HFF-Myc (cell line): ENCODE data around the gene AGXT.

Source experiments
- DNase-seq: peaks from one replicate; pipeline ENCODE4 v3.0.0-alpha.2; 2011; ENCODE audit warnings: low read depth; ENCODE audit errors: extremely low read depth
- H3K4me3 ChIP-seq: replicated peaks from 2 replicates; pipeline ENCODE4 v1.5.1; 2011; ENCODE audit warnings: low read depth, mild to moderate bottlenecking, control low read depth, low read length
- TF ChIP-seq, protein P1 (sequence below): IDR thresholded peaks from 2 replicates; pipeline ENCODE4 v1.5.1; 2012; ENCODE audit warnings: mild to moderate bottlenecking, low read depth, low read length, control low read depth; ENCODE audit errors: missing control alignments

The AGXT gene

DNA sequence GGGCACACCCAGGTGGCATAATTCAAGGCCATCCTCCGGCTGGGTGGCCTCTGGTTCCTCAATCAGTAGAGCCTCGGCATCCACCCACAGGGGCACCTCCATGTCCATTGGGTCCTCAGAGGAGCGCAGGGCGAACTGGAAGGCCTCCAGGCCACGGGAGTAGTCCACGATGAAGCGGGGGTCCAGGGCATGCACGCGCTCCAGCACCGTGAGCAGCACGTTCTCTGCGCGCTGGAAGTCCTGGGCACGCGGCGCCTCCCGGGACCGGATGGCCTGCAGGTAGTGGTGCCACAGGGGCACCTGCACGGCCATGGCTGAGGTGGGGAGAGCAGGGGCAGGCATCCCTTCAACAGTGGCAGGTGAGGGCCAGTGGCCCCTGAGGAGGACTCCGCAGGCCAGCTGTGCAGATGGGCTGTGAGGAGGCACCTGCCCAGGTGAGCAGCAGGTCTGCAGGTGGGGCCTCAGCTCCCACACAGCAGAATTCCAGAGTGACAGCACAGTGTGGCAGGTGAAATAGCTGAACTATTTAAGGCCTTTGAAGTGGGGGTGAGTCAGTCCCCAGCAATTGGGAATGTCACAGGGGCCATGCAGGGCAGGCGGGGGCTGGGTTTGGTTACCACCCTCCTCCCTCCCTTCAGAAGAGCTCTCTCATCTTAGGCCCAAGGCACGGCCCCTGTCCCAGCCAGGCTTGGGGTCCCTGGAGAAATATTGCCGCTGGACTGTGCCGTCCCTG is 27.2 kb downstream of the AGXT start, which contains the start of gene MAB21L4:
MAB21L4 (minus strand) TSS at position 501 of the 733 bp plus-strand sequence; CDS start at position 342, 159 bp downstream.
- no peak within 1 kb of the TSS for H3K4me3 ChIP-seq
- DNase-seq, result no peak
- TF ChIP-seq, protein P1, sequence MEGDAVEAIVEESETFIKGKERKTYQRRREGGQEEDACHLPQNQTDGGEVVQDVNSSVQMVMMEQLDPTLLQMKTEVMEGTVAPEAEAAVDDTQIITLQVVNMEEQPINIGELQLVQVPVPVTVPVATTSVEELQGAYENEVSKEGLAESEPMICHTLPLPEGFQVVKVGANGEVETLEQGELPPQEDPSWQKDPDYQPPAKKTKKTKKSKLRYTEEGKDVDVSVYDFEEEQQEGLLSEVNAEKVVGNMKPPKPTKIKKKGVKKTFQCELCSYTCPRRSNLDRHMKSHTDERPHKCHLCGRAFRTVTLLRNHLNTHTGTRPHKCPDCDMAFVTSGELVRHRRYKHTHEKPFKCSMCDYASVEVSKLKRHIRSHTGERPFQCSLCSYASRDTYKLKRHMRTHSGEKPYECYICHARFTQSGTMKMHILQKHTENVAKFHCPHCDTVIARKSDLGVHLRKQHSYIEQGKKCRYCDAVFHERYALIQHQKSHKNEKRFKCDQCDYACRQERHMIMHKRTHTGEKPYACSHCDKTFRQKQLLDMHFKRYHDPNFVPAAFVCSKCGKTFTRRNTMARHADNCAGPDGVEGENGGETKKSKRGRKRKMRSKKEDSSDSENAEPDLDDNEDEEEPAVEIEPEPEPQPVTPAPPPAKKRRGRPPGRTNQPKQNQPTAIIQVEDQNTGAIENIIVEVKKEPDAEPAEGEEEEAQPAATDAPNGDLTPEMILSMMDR, result no peak

DNA sequence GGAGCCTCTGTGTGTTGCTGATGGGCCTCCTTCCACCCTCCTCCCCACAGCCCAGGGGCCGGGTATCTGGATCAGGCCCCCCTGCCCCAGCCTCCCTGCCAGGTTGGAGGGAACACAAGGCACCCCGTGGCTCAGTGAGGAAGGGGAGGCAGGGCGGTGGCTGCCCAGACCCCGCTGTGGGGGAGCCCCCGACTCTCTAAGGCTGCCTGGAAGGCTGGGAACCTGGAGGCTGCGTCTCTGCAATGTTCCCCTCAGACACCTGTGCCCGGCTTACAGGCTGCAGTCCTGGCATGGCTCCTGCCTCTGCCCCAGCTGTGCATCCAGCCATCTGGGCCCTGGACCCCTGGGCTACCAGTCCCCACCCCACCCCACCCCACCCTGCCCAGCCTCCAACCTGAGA is 27.8 kb downstream of the AGXT start:
- no peak for DNase-seq
- H3K4me3 ChIP-seq, result no peak overlapping the region
- TF ChIP-seq, protein P1, result no peak

DNA sequence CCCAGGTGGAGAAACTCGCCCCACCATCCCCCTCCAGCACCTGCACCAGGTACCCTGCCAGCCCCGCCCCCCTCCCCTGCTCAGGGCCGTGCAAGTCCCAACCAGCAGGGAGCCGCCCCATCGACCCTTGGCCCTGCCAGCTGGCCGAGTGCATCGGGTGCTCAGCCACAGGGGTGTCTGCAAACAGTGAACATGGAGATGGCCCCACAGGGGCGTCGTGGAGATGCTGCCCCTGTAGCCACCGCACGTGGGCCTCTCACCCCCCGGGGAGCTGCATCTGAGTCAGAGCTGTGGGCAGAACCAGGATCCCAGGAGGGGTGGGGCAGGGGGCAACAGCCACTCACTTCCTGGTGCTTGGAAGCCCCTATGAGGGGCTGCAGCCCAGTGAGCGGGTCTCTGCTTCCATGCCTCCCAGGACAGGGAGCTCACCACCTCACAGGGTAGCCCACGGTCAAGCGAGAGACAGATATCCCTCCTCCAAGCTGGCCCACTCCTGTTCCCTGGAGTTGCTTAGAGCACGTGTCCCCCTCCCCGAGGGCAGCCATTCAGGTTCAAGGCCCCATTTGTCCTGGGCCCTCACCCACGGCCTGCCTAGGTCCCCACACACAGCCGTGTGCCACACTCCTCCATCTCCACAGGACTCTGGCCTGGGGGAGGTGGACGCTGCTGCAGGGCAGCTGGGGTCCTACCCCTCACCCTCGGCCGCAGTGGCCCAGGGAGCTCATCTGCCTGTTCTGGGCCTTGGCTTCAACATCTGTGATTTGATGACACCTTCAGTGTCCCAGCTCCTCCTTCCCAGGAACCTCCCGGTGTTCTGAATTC is 28.5 kb downstream of the AGXT start:
- no peak overlapping the region for H3K4me3 ChIP-seq
- DNase-seq, result no peak
- TF ChIP-seq, protein P1, result no peak

DNA sequence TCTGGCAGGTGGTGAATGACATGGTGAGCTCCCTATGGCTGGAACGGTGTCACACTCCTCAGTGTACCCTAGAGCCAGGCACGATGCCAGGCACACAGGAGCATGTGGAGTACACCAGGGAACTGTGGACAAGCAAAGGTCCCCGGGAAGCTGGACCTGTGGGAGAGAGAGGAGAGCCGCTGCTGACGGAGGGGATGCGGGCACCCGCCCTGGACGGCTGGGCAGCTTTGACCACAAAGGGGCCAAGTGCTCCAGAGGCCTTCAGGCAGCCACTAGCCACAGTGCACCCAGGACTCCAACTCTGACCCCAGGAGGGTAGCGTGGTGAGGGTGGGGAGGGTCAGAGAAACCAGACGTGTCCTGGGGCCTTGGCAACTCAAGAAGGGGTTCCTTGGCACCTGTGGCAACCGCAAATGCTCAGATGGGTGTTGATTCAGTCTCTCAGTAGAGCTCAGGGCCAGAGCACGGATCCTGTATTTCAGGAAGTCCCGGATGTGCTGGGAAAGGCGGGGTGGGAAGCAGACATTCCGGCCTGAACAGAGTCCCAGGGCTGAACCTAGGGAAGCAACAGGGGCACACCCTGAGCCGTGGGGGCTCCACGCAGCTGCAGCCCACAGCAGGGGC is 29.6 kb downstream of the AGXT start:
- no peak overlapping the region for H3K4me3 ChIP-seq
- no peak for DNase-seq
- TF ChIP-seq, protein P1, result no peak

DNA sequence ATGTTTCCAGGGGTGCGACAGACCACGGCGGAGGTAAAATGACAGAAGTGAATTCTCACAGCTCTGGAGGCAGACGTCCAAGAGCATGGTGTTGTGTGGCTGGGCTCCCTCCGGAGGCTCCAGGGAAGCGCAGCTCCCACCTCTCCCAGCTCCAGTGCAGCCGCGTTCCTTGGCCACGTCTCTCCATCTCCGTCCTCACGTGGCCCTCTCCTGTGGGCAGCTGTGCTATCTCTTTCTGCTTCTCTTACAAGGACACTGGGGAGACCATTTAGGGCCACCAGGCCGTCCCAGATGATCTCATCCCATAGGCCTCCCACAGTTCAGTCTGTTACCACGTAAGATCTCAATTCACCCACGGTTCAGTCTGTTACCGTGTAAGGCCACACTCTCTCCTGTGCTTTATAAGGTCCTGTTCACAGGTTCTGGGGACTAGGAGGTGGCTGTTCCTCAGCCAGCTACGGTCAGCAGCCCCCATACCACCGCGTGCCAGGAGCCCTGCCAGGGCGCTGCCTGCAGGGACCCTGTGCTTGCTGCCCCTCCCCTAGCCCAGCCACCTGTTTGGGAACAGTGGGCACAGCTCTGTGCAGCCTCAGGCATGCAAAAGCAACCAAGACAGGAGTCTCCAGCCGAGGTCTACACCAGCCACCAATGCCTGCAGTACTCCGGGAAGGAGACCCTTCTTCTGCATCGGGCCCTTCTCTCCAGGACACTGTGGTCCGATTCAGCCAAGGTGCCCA is 30.3 kb downstream of the AGXT start:
- TF ChIP-seq, protein P1, result no peak

DNA sequence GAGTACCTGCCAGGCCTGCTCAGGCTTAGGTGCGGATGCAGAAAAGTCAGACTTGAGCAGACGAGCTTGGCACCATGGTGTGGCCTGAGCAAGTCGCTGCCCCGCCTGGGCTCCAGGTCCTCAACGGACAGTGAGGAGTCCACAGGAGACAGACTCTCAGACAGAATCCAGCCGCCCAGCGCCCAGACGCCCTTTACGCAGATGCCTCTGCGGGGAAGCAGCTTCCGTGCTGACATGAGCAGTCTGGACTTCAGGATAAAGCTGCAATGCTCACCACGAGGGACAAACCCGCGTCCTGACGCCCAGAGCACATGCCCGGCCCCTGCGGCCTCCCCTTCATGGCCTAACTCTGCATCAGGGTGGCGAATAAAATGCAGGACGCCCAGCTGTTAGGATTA is 30.8 kb downstream of the AGXT start:
- H3K4me3 ChIP-seq, result no peak overlapping the region
- no peak for DNase-seq
- TF ChIP-seq, protein P1, result no peak

More for the DNA sequence above, 30.3 kb downstream of the AGXT start:
- no peak for DNase-seq
- H3K4me3 ChIP-seq, result no peak overlapping the region
